Cardiac muscle cell (in vitro differentiated cells and primary cell): ENCODE results near the gene SEMA3A. TPM values are rescaled to one million over a fixed set of nuclear protein-coding genes. Genes with fewer than 3 reads are reported as not detected.

Experiments used
- DNase-seq, 2 donors: peaks; one replicate each; pipeline versions ENCODE4 v3.0.0 to v3.0.0-alpha.2; 2010 to 2017; ENCODE audit warnings: low read depth in 1 of 2, low spot score in 1 of 2
- H3K27ac ChIP-seq: fragments of 200-600 bp; sonication (generic); 2 replicates; pipeline ENCODE4 v1.5.1; 2016
- H3K27me3 ChIP-seq: fragments of 200-600 bp; sonication (generic); 2 replicates; pipeline ENCODE4 v1.6.0; 2016; ENCODE audit warnings: control low read depth
- H3K36me3 ChIP-seq: fragments of 200-600 bp; sonication (generic); 2 replicates; pipeline ENCODE4 v1.5.1; 2016; ENCODE audit warnings: control low read depth
- H3K4me1 ChIP-seq: fragments of 200-600 bp; sonication (generic); 2 replicates; pipeline ENCODE4 v1.8.1; 2017; ENCODE audit warnings: low read depth, mild to moderate bottlenecking, mixed run types
- H3K4me3 ChIP-seq: fragments of 200-600 bp; sonication (generic); 2 replicates; pipeline ENCODE4 v1.5.1; 2016; ENCODE audit warnings: mild to moderate bottlenecking
- H3K9me3 ChIP-seq: fragments of 200-600 bp; sonication (generic); 2 replicates; pipeline ENCODE4 v1.5.1; 2017; ENCODE audit warnings: low read depth, mild to moderate bottlenecking, control low read depth
- CTCF ChIP-seq: IDR thresholded peaks from 2 replicates; pipeline ENCODE4 v1.5.1; 2012; ENCODE audit warnings: low read depth, mild to moderate bottlenecking, low read length
- polyA plus RNA-seq: library from polyadenylated mRNA; unstranded; fragments of >200 nt; fragmentation: Nextera tagmentation; extraction: Ambion mirVana; gene quantifications from 2 replicates; pipeline ENCODE4 v1.2.1, GENCODE V29; 2016
- total RNA-seq: library from RNA; depleted of rRNA; stranded (reverse); fragments of >200 nt; gene quantifications from 2 replicates; pipeline ENCODE4 v1.2.3, GENCODE V29; 2016

The SEMA3A gene
- total and polyA plus RNA-seq, 2 experiments from 2014 or later = 33.5 to 37.3 TPM

DNA sequence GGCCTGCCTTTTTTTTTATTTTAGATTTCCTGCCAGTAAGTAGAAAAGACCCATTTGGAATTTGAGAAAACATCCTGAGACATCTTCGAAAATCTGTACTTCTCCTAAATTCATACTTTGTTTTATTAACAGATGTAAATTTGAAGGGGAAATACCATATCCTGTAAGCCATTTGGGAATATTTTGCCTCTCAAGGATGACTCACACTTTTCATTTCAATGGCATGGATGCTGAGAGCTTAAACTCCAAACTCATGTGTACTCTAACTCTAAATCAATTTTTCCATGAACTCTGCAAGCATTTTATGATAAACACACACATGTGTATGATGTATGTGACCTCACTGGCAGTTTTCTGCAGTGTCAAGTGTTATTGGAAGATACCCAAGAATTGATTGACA, 89.0 kb downstream of the SEMA3A start:
- Histone ChIP-seq H3K27ac (no peak overlapping the region), H3K27me3 (no peaks in the 10 kb centered on the region), H3K4me3 (no peak overlapping the region), H3K4me1 (no peaks in the 10 kb centered on the region), H3K9me3 (no peaks in the 10 kb centered on the region), H3K36me3 (peaks cover 8% of the 10 kb centered on the region)
- no peak for TF ChIP-seq CTCF
- DNase-seq = peak in 1 of 2 donors; percentile 19

GRCh38 chr7:84104826-84105225, 89.8 kb downstream of the SEMA3A start:
- H3K4me1 ChIP-seq = no peaks in the 10 kb centered on the region
- DNase-seq = no peak
- H3K4me3 ChIP-seq = no peak overlapping the region
- no peaks in the 10 kb centered on the region for H3K9me3 ChIP-seq
- H3K36me3 ChIP-seq = peaks cover 3% of the 10 kb centered on the region
- H3K27ac ChIP-seq = no peak overlapping the region
- H3K27me3 ChIP-seq = no peaks in the 10 kb centered on the region
- TF ChIP-seq CTCF = no peak

GRCh38 chr7:84102213-84102612, 92.4 kb downstream of the SEMA3A start:
- TF ChIP-seq CTCF = no peak
- Histone ChIP-seq H3K27ac (no peak overlapping the region), H3K27me3 (no peaks in the 10 kb centered on the region), H3K36me3 (no peaks in the 10 kb centered on the region), H3K4me3 (no peak overlapping the region), H3K9me3 (no peaks in the 10 kb centered on the region), H3K4me1 (no peaks in the 10 kb centered on the region)
- peak in 1 of 2 donors; percentile 67 for DNase-seq

GRCh38 chr7:84100866-84101265, 93.7 kb downstream of the SEMA3A start:
- Histone ChIP-seq H3K27ac (no peak overlapping the region), H3K4me3 (no peak overlapping the region), H3K4me1 (peaks cover 3% of the 10 kb centered on the region), H3K27me3 (no peaks in the 10 kb centered on the region), H3K9me3 (no peaks in the 10 kb centered on the region), H3K36me3 (no peaks in the 10 kb centered on the region)
- peak in 1 of 2 donors; percentile 44 for DNase-seq
- TF ChIP-seq CTCF = peak; percentile 31

DNA sequence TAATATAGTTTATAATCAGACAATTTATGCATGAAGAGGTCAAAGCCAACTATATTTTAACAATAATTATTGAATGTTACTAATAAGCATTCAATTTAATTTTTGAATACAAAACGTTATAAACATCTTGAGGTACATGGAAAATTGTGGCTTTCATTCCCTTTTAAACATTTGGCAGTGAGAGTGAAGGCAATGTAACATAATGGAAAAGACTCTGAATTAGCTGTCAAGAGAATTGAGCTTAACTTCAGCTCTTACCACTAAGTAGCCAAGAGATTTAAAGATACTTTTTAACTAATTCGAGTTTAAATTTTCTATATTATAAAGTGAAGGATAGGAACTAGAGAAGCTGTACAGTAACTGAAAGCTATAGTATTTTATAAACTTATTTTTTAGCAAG, 98.6 kb downstream of the SEMA3A start:
- H3K4me3 ChIP-seq = no peak overlapping the region
- no peak for TF ChIP-seq CTCF
- no peaks in the 10 kb centered on the region for H3K27me3 ChIP-seq
- no peaks in the 10 kb centered on the region for H3K36me3 ChIP-seq
- no peaks in the 10 kb centered on the region for H3K9me3 ChIP-seq
- no peak for DNase-seq
- H3K27ac ChIP-seq = no peak overlapping the region
- H3K4me1 ChIP-seq = peaks cover 30% of the 10 kb centered on the region

GRCh38 chr7:84092207-84092606, 102.4 kb downstream of the SEMA3A start:
- Histone ChIP-seq H3K4me3 (no peak overlapping the region), H3K4me1 (peaks cover 30% of the 10 kb centered on the region), H3K9me3 (no peaks in the 10 kb centered on the region), H3K36me3 (no peaks in the 10 kb centered on the region), H3K27ac (peak overlapping the region; percentile 53), H3K27me3 (no peaks in the 10 kb centered on the region)
- TF ChIP-seq CTCF = no peak
- DNase-seq = peak in 1 of 2 donors; percentile 40
